ENCODE data around the gene MYO1D. TPM values are rescaled to one million over a fixed set of nuclear protein-coding genes. Genes with fewer than 3 reads are reported as not detected.
"Not testable (repeated sequence)": the region's sequence is repeated elsewhere in the genome, so short reads cannot be mapped to it uniquely, and the experiment has no call there.

The MYO1D gene
- total RNA-seq, 1 donor from 2014 or later: 73.3 TPM

DNA sequence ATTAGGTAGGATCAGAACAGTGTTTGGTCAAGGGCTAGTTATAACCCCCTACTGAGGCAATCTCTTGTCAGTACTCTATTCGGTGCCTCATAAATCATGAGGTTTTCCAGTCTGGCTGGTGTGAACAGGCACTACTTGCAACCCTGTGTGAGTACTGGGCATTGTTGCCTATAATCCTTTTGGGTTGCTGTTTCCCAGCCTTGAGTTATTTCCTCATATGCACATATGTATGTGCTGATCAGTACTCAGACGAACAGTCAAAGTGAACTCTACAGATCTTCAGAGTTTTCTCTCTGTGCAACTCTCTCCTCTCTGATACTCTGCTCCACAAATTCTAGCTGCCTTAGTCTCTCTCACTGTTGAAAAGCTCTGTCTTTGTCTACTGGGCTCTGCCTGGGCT lies 225.8 kb downstream of the MYO1D start:
- no peak overlapping the region for H3K4me3 ChIP-seq
- ATAC-seq: no peak
- intact Hi-C loops (cut with DNase I): no loop called here
- no peak for DNase-seq
- H3K9me3 ChIP-seq: no peaks in the 10 kb centered on the region
- no peaks in the 10 kb centered on the region for H3K27me3 ChIP-seq
- no peaks in the 10 kb centered on the region for H3K4me1 ChIP-seq
- H3K36me3 ChIP-seq: peaks cover 31% of the 10 kb centered on the region
- H3K27ac ChIP-seq: no peak overlapping the region
- TF ChIP-seq, protein P1, sequence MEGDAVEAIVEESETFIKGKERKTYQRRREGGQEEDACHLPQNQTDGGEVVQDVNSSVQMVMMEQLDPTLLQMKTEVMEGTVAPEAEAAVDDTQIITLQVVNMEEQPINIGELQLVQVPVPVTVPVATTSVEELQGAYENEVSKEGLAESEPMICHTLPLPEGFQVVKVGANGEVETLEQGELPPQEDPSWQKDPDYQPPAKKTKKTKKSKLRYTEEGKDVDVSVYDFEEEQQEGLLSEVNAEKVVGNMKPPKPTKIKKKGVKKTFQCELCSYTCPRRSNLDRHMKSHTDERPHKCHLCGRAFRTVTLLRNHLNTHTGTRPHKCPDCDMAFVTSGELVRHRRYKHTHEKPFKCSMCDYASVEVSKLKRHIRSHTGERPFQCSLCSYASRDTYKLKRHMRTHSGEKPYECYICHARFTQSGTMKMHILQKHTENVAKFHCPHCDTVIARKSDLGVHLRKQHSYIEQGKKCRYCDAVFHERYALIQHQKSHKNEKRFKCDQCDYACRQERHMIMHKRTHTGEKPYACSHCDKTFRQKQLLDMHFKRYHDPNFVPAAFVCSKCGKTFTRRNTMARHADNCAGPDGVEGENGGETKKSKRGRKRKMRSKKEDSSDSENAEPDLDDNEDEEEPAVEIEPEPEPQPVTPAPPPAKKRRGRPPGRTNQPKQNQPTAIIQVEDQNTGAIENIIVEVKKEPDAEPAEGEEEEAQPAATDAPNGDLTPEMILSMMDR (IDR thresholded peaks at IDR 0.05): no peak

DNA sequence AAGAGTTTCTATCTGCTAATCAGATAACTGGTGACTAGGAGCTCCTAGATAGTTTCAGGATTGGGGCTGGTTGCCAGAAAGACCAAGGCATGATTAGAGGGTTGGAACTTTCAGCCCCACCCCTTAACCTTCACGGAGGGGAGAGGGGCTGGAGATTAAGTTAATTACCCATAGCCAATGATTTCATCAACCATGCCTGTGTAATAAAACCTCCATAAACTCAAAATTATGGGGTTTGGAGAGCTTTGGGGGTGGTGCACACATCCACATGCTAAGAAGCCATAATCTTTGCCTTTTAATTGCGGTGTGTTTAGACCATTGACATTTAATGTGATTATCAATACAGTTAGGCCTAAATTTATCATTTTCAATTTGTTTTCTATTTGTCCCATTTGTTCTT lies 228.5 kb downstream of the MYO1D start:
- ATAC-seq (no peak), DNase-seq (no peak)
- Histone ChIP-seq H3K36me3 (peaks cover 21% of the 10 kb centered on the region), H3K4me1 (no peaks in the 10 kb centered on the region), H3K27ac (no peak overlapping the region), H3K27me3 (no peaks in the 10 kb centered on the region), H3K4me3 (no peak overlapping the region), H3K9me3 (no peaks in the 10 kb centered on the region)
- TF ChIP-seq, protein P1 (IDR thresholded peaks at IDR 0.05): no peak
- intact Hi-C loops (cut with DNase I): no loop called here

DNA sequence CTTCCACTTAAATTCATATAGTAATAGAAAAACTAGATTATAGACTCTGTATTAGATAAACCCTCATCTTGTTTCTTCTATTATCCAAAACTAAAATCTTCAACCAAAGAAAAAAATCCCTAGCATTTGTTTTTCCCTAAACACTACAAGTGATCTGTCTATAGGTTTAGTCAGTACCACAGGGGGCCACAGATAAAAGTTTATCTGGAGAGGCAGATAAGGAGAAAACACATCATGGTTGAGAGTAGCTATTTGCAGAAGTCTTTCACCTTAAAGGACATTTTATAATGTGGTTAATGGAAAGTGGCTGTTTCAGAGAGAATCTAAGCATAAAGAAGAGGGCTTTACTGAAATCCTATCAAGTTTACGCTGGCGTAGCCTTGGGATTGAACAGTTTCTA lies 230.0 kb downstream of the MYO1D start:
- ATAC-seq: no peak
- Histone ChIP-seq H3K27ac (no peak overlapping the region), H3K36me3 (peaks cover 10% of the 10 kb centered on the region), H3K4me3 (no peak overlapping the region), H3K27me3 (no peaks in the 10 kb centered on the region), H3K4me1 (no peaks in the 10 kb centered on the region), H3K9me3 (no peaks in the 10 kb centered on the region)
- DNase-seq: no peak
- TF ChIP-seq, protein P1 (IDR thresholded peaks at IDR 0.05): no peak
- intact Hi-C loops (cut with DNase I): no loop called here

DNA sequence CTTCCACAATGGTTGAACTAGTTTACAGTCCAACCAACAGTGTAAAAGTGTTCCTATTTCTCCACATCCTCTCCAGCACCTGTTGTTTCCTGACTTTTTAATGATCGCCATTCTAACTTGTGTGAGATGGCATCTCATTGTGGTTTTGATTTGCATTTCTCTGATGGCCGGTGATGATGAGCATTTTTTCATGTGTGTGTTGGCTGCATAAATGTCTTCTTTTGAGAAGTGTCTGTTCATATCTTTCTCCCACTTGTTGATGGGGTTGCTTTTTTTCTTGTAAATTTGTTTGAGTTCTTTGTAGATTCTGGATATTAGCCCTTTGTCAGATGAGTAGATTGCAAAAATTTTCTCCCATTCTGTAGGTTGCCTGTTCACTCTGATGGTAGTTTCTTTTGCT lies 235.4 kb downstream of the MYO1D start:
- H3K36me3 ChIP-seq; H3K4me1 ChIP-seq; intact Hi-C loops (cut with DNase I); H3K4me3 ChIP-seq; H3K9me3 ChIP-seq; H3K27me3 ChIP-seq; H3K27ac ChIP-seq; DNase-seq; ATAC-seq: not testable (repeated sequence)

DNA sequence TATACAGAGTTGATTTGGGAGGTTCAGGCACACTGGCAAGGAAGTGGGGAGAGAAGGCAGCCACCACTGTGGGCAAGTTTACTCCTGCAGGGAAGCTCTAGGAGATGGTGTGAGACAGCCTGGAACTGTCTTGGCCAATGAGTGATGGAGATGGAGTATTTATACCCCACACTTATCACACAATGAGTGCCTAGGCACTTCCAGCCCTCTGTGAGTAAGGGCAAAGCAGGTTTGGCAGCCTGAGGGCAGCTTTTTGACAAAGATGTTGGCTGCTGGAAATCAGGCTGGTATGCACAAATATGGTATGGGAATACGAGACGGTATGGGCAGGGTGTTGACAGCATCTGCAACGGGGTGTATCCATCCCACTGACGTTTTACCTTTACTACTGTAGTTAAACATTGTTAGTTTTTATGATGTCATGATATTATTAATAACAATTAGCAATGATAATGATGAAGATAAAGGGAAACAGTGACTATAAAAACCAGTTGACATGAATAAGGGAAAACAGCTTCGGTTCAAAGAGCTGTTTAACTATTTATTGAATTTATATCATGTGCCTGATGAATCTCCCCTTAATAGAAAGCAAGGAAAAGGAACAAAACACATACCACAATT lies 240.2 kb downstream of the MYO1D start:
- intact Hi-C loops (cut with DNase I): no loop called here
- peaks cover 8% of the 10 kb centered on the region for H3K36me3 ChIP-seq
- TF ChIP-seq, protein P1 (IDR thresholded peaks at IDR 0.05): no peak
- no peaks in the 10 kb centered on the region for H3K9me3 ChIP-seq
- no peak overlapping the region for H3K27ac ChIP-seq
- no peaks in the 10 kb centered on the region for H3K27me3 ChIP-seq
- DNase-seq (no peak), ATAC-seq (no peak)
- H3K4me1 ChIP-seq: no peaks in the 10 kb centered on the region
- H3K4me3 ChIP-seq: no peak overlapping the region

DNA sequence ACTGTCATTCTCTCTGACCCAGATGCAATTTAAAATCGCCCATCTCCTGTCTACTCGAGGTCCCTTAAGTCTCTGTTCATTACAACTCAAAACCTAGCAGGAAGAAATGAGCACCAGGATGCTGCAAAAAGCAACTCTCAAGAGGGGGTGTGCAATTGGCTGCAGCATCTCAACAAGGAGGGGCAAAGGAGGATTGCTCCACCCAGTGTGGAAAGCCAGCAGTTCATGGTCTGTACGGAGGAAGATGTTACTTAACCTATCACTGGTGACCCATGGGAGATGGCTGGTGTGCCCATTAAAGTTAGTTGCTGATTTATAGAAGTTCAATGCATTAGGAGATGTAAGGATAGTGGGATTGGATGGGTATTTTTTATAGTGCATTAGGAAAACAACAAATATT lies 242.8 kb downstream of the MYO1D start:
- no peaks in the 10 kb centered on the region for H3K27me3 ChIP-seq
- peaks cover 8% of the 10 kb centered on the region for H3K36me3 ChIP-seq
- H3K4me3 ChIP-seq: no peak overlapping the region
- H3K4me1 ChIP-seq: no peaks in the 10 kb centered on the region
- H3K27ac ChIP-seq: no peak overlapping the region
- ATAC-seq (no peak), DNase-seq (no peak)
- intact Hi-C loops (cut with DNase I): no loop called here
- TF ChIP-seq, protein P1 (IDR thresholded peaks at IDR 0.05): no peak
- no peaks in the 10 kb centered on the region for H3K9me3 ChIP-seq

Measured in upper lobe of right lung (tissue), 1 donor.